ENCODE results near the gene FABP7. TPM values are rescaled to one million over a fixed set of nuclear protein-coding genes. Genes with fewer than 3 reads are reported as not detected.
A peak's percentile ranks its signal among the peaks of the same experiment; 100 is the strongest.

The FABP7 gene
- polyA plus RNA-seq, 10 donors: 0.31 to 16.5 (median 1.5) TPM

- no peak for DNase-seq
Measured at GRCh38 chr6:122797537-122797936, 18.0 kb downstream of the FABP7 start.

GRCh38 chr6:122798099-122798641 lies 18.7 kb downstream of the FABP7 start:
- DNase-seq: peak in 1 of 3 donors; percentile 41

GRCh38 chr6:122799140-122799745 lies 19.7 kb downstream of the FABP7 start:
- DNase-seq: no peak

- no peak for DNase-seq
Measured at GRCh38 chr6:122799916-122800686, 20.6 kb downstream of the FABP7 start.

- no peak for DNase-seq
Measured at GRCh38 chr6:122800906-122801305, 21.4 kb downstream of the FABP7 start.

- no peak for DNase-seq
Measured at GRCh38 chr6:122801397-122801796, 21.9 kb downstream of the FABP7 start.

GRCh38 chr6:122803171-122803661 lies 23.7 kb downstream of the FABP7 start:
- peak in 1 of 3 donors; percentile 32 for DNase-seq

GRCh38 chr6:122804962-122805485 lies 25.5 kb downstream of the FABP7 start:
- peak in 1 of 3 donors; percentile 26 for DNase-seq

- DNase-seq: no peak
Measured at GRCh38 chr6:122806291-122806690, 26.8 kb downstream of the FABP7 start.

- no peak for DNase-seq
Measured at GRCh38 chr6:122808121-122808885, 28.8 kb downstream of the FABP7 start.

- no peak for DNase-seq
Measured at GRCh38 chr6:122809001-122809400, 29.5 kb downstream of the FABP7 start.

GRCh38 chr6:122809691-122810090 lies 30.2 kb downstream of the FABP7 start:
- DNase-seq: no peak

- no peak for DNase-seq
Measured at GRCh38 chr6:122810189-122810588, 30.7 kb downstream of the FABP7 start.

- no peak for DNase-seq
Measured at GRCh38 chr6:122817358-122817757, 37.8 kb downstream of the FABP7 start.

GRCh38 chr6:122817766-122818165 lies 38.2 kb downstream of the FABP7 start:
- DNase-seq: no peak

- no peak for DNase-seq
Measured at GRCh38 chr6:122818866-122819265, 39.4 kb downstream of the FABP7 start.

- DNase-seq: no peak
Measured at GRCh38 chr6:122821095-122821494, 41.6 kb downstream of the FABP7 start.

- no peak for DNase-seq
Measured at GRCh38 chr6:122825163-122825562, 45.6 kb downstream of the FABP7 start.

GRCh38 chr6:122829456-122829855 lies 49.9 kb downstream of the FABP7 start:
- DNase-seq: no peak

- DNase-seq: no peak
Measured at GRCh38 chr6:122831511-122831910, 52.0 kb downstream of the FABP7 start.

- no peak for DNase-seq
Measured at GRCh38 chr6:122832459-122832858, 52.9 kb downstream of the FABP7 start.

GRCh38 chr6:122833021-122833491 lies 53.5 kb downstream of the FABP7 start:
- DNase-seq: no peak
